SK-N-SH treated with all-trans-retinoic acid at 6 μM for 48 hours (cell line): ENCODE measurements around the gene PERM1.
"Not testable (repeated sequence)": the region's sequence is repeated elsewhere in the genome, so short reads cannot be mapped to it uniquely, and the experiment has no call there.

ENCODE experiments used
- ATAC-seq: fragments of 200-7000 bp; cut with Tn5 transposase; 3 replicates; pipeline ENCODE4 v1.9.1; 2020; ENCODE audit warnings: mild to moderate bottlenecking, moderate library complexity
- ARNTL ChIP-seq: fragments of 450-650 bp; formaldehyde crosslinking; IDR thresholded peaks from 2 replicates; pipeline ENCODE4 v1.5.0; 2020; ENCODE audit warnings: low read depth, mild to moderate bottlenecking, moderate library complexity, borderline replicate concordance
- BACH2 ChIP-seq: fragments of 250-450 bp; sonication (Bioruptor Pico); IDR thresholded peaks from 2 replicates; pipeline ENCODE4 v1.9.0; 2021; ENCODE audit warnings: mild to moderate bottlenecking, borderline replicate concordance
- CSDC2 ChIP-seq: fragments of 250-450 bp; sonication (Bioruptor Pico); IDR thresholded peaks from 2 replicates; pipeline ENCODE4 v1.5.0; 2020; ENCODE audit warnings: mild to moderate bottlenecking, moderate library complexity
- GLIS3 ChIP-seq: fragments of 250-450 bp; sonication (Bioruptor Pico); IDR thresholded peaks from 2 replicates; pipeline ENCODE4 v1.5.0; 2020; ENCODE audit warnings: mild to moderate bottlenecking, moderate library complexity
- ISL1 ChIP-seq: fragments of 250-450 bp; sonication (Bioruptor Pico); IDR thresholded peaks from 2 replicates; pipeline ENCODE4 v2.1.2; 2022; ENCODE audit warnings: mild to moderate bottlenecking, moderate library complexity
- OSR1 ChIP-seq: fragments of 250-450 bp; sonication (Bioruptor Pico); IDR thresholded peaks from 2 replicates; pipeline ENCODE4 v1.8.0; 2022; ENCODE audit warnings: moderate library complexity, mild to moderate bottlenecking, inconsistent platforms
- RARB ChIP-seq: fragments of 250-450 bp; sonication (Bioruptor Pico); IDR thresholded peaks from 2 replicates; pipeline ENCODE4 v1.8.0; 2021; ENCODE audit warnings: mild to moderate bottlenecking, moderate library complexity
- SNAI2 ChIP-seq: fragments of 250-450 bp; sonication (Bioruptor Pico); IDR thresholded peaks from 2 replicates; pipeline ENCODE4 v1.5.0; 2020; ENCODE audit warnings: mild to moderate bottlenecking, moderate library complexity
- TCF4 ChIP-seq: fragments of 250-450 bp; sonication (Bioruptor Pico); IDR thresholded peaks from 2 replicates; pipeline ENCODE4 v1.8.0; 2021; ENCODE audit warnings: mild to moderate bottlenecking, moderate library complexity, borderline replicate concordance
- TOX ChIP-seq: fragments of 250-450 bp; sonication (Bioruptor Pico); IDR thresholded peaks from 2 replicates; pipeline ENCODE4 v1.8.0; 2021; ENCODE audit warnings: mild to moderate bottlenecking, moderate library complexity, borderline replicate concordance
- ZC3H10 ChIP-seq: fragments of 250-450 bp; sonication (Bioruptor Pico); IDR thresholded peaks from 2 replicates; pipeline ENCODE4 v1.5.1; 2021; ENCODE audit warnings: mild to moderate bottlenecking, moderate library complexity
- ZNF565 ChIP-seq: fragments of 450-650 bp; formaldehyde crosslinking; conservative IDR thresholded peaks from 2 replicates; pipeline ENCODE4 v1.5.0; 2020; ENCODE audit warnings: low read depth, mild to moderate bottlenecking, moderate library complexity
- ZNF70 ChIP-seq: fragments of 450-650 bp; formaldehyde crosslinking; IDR thresholded peaks from 2 replicates; pipeline ENCODE4 v1.5.0; 2020; ENCODE audit warnings: mild to moderate bottlenecking, moderate library complexity
- ZNF8 ChIP-seq: fragments of 450-650 bp; formaldehyde crosslinking; IDR thresholded peaks from 2 replicates; pipeline ENCODE4 v1.5.0; 2020; ENCODE audit warnings: mild to moderate bottlenecking, moderate library complexity
- TF ChIP-seq, protein P1 (sequence below): fragments of 250-450 bp; sonication (Bioruptor Pico); IDR thresholded peaks from 2 replicates; pipeline ENCODE4 v1.5.0; 2020; ENCODE audit warnings: mild to moderate bottlenecking, moderate library complexity
- TF ChIP-seq, protein P2 (sequence below): fragments of 250-450 bp; sonication (Bioruptor Pico); IDR thresholded peaks from 2 replicates; pipeline ENCODE4 v1.5.1; 2021; ENCODE audit warnings: mild to moderate bottlenecking, moderate library complexity
- TF ChIP-seq, protein P3 (sequence below): fragments of 250-450 bp; sonication (Bioruptor Pico); IDR thresholded peaks from 2 replicates; pipeline ENCODE4 v1.8.0; 2020; ENCODE audit warnings: mild to moderate bottlenecking, moderate library complexity, borderline replicate concordance
- TF ChIP-seq, protein P4 (sequence below): fragments of 250-450 bp; sonication (Bioruptor Pico); IDR thresholded peaks from 2 replicates; pipeline ENCODE4 v1.8.0; 2021; ENCODE audit warnings: low read depth, mild to moderate bottlenecking, moderate library complexity, borderline replicate concordance
- TF ChIP-seq, protein P5 (sequence below): fragments of 250-450 bp; sonication (Bioruptor Pico); IDR thresholded peaks from 2 replicates; pipeline ENCODE4 v1.5.1; 2020; ENCODE audit warnings: low read depth, mild to moderate bottlenecking, moderate library complexity

The PERM1 gene

DNA sequence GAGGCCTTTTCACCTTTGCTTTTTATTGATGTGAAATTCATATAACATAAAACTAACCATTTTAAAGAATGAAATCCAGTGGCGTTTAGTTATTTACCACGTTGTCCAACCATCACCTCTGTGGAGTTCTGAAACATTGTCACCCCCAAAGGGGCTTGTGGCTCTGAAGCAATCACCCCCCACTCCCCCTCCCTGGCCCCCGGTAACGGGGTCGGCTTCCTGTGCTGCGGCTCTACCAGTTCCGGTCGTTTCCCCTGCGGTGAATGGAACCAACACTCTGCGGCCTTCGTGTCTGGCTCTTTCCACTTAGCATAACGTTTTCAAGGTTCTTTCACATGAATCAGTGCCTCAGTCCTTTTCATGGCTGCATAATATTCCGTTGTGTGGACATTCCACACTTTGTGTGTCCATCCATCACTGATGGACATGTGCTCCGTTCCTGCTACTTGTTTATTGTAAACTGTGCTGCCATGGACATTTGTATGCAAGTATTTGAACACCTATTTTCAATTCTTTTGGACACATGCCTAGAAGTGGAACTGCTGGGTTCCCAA, 29.6 kb upstream of the PERM1 start:
- no peak for ATAC-seq
- TF ChIP-seq ZNF565 (CRISPR knock-in tag), result no peak
- TF ChIP-seq ZC3H10 (CRISPR knock-in tag), result no peak
- no peak for TF ChIP-seq BACH2 (CRISPR knock-in tag)
- TF ChIP-seq, protein P1, sequence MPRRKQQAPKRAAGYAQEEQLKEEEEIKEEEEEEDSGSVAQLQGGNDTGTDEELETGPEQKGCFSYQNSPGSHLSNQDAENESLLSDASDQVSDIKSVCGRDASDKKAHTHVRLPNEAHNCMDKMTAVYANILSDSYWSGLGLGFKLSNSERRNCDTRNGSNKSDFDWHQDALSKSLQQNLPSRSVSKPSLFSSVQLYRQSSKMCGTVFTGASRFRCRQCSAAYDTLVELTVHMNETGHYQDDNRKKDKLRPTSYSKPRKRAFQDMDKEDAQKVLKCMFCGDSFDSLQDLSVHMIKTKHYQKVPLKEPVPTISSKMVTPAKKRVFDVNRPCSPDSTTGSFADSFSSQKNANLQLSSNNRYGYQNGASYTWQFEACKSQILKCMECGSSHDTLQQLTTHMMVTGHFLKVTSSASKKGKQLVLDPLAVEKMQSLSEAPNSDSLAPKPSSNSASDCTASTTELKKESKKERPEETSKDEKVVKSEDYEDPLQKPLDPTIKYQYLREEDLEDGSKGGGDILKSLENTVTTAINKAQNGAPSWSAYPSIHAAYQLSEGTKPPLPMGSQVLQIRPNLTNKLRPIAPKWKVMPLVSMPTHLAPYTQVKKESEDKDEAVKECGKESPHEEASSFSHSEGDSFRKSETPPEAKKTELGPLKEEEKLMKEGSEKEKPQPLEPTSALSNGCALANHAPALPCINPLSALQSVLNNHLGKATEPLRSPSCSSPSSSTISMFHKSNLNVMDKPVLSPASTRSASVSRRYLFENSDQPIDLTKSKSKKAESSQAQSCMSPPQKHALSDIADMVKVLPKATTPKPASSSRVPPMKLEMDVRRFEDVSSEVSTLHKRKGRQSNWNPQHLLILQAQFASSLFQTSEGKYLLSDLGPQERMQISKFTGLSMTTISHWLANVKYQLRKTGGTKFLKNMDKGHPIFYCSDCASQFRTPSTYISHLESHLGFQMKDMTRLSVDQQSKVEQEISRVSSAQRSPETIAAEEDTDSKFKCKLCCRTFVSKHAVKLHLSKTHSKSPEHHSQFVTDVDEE (CRISPR knock-in tag), result no peak
- TF ChIP-seq, protein P2, sequence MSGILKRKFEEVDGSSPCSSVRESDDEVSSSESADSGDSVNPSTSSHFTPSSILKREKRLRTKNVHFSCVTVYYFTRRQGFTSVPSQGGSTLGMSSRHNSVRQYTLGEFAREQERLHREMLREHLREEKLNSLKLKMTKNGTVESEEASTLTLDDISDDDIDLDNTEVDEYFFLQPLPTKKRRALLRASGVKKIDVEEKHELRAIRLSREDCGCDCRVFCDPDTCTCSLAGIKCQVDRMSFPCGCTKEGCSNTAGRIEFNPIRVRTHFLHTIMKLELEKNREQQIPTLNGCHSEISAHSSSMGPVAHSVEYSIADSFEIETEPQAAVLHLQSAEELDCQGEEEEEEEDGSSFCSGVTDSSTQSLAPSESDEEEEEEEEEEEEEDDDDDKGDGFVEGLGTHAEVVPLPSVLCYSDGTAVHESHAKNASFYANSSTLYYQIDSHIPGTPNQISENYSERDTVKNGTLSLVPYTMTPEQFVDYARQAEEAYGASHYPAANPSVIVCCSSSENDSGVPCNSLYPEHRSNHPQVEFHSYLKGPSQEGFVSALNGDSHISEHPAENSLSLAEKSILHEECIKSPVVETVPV (CRISPR knock-in tag), result no peak
- no peak for TF ChIP-seq GLIS3 (CRISPR knock-in tag)
- TF ChIP-seq SNAI2, result no peak
- no peak for TF ChIP-seq RARB (CRISPR knock-in tag)
- TF ChIP-seq ZNF8 (CRISPR knock-in tag), result no peak
- TF ChIP-seq, protein P3, sequence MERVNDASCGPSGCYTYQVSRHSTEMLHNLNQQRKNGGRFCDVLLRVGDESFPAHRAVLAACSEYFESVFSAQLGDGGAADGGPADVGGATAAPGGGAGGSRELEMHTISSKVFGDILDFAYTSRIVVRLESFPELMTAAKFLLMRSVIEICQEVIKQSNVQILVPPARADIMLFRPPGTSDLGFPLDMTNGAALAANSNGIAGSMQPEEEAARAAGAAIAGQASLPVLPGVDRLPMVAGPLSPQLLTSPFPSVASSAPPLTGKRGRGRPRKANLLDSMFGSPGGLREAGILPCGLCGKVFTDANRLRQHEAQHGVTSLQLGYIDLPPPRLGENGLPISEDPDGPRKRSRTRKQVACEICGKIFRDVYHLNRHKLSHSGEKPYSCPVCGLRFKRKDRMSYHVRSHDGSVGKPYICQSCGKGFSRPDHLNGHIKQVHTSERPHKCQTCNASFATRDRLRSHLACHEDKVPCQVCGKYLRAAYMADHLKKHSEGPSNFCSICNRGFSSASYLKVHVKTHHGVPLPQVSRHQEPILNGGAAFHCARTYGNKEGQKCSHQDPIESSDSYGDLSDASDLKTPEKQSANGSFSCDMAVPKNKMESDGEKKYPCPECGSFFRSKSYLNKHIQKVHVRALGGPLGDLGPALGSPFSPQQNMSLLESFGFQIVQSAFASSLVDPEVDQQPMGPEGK (CRISPR knock-in tag), result no peak
- TF ChIP-seq ARNTL, result no peak
- TF ChIP-seq TOX, result no peak
- TF ChIP-seq OSR1 (CRISPR knock-in tag), result no peak
- TF ChIP-seq ISL1, result no peak
- TF ChIP-seq CSDC2 (CRISPR knock-in tag), result no peak

- not testable (repeated sequence) for ATAC-seq
These were observed 28.2 kb upstream of the PERM1 start for GRCh38 chr1:1010131-1010530.

GRCh38 chr1:1006305-1007159, 24.6 kb upstream of the PERM1 start:
- TF ChIP-seq, protein P3 (CRISPR knock-in tag), result no peak
- TF ChIP-seq, protein P4, sequence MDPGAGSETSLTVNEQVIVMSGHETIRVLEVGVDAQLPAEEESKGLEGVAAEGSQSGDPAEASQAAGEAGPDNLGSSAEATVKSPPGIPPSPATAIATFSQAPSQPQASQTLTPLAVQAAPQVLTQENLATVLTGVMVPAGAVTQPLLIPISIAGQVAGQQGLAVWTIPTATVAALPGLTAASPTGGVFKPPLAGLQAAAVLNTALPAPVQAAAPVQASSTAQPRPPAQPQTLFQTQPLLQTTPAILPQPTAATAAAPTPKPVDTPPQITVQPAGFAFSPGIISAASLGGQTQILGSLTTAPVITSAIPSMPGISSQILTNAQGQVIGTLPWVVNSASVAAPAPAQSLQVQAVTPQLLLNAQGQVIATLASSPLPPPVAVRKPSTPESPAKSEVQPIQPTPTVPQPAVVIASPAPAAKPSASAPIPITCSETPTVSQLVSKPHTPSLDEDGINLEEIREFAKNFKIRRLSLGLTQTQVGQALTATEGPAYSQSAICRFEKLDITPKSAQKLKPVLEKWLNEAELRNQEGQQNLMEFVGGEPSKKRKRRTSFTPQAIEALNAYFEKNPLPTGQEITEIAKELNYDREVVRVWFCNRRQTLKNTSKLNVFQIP (CRISPR knock-in tag), result no peak
- ATAC-seq, result no peak

GRCh38 chr1:1005774-1006304, 23.9 kb upstream of the PERM1 start:
- ATAC-seq, result no peak
- TF ChIP-seq TCF4 (CRISPR knock-in tag) (no peak), ZNF70 (CRISPR knock-in tag) (no peak), ISL1 (no peak)
- TF ChIP-seq, protein P5, sequence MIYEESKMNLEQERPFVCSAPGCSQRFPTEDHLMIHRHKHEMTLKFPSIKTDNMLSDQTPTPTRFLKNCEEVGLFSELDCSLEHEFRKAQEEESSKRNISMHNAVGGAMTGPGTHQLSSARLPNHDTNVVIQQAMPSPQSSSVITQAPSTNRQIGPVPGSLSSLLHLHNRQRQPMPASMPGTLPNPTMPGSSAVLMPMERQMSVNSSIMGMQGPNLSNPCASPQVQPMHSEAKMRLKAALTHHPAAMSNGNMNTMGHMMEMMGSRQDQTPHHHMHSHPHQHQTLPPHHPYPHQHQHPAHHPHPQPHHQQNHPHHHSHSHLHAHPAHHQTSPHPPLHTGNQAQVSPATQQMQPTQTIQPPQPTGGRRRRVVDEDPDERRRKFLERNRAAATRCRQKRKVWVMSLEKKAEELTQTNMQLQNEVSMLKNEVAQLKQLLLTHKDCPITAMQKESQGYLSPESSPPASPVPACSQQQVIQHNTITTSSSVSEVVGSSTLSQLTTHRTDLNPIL, result no peak
- TF ChIP-seq, protein P4 (CRISPR knock-in tag), result no peak
